Measurements from ENCODE around the gene ZMYND11.
A peak's percentile ranks its signal among the peaks of the same experiment; 100 is the strongest.

ZMYND11 gene

DNA sequence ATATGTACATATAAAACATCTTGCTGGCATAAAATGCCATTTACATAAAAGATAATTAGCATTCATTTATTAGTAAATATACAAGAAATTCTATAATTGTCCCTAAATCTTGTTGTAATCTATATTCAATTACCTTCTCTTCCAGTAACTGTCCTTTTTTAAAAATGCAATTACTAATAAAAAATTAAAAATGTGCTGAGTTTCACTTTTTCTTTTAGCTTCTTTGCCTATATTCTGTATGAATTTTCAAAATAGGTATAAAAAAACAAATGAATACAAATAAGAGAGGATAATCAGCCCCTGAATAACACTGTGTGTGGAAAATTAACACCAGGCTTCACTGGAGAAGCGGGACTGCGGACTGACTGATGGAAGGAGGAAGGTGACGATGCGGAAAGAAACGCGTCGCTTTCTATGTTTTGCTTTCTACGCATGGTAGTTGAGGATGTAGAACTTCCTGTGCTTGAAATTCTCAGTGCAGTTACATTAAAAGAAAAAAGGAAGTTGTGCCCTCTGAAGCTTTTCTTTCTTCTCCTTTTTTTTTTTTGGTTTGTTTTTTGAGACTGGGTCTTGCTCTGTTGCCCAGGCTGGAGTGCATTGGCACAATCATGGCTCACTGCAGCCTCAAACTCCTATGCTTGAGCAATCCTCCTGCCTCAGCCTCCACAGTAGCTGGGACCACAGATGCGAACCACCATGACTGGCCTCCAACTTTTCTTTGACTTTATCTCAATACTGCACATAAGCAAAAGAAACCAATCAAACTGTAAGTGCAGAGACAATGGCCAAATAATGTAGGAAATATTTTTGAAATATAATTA, 7.4 kb upstream of the ZMYND11 start:
- no peak overlapping the region for H2AFZ ChIP-seq (ENCODE audit: low read length)
- H3K79me2 ChIP-seq (ENCODE audit: insufficient read depth, low read length), result peaks cover 2% of the 10 kb centered on the region; the same call in 1 of the 2 replicates
- no peaks in the 10 kb centered on the region for H3K36me3 ChIP-seq (ENCODE audit: insufficient read depth, low read length)
- H4K20me1 ChIP-seq (ENCODE audit: insufficient read depth, low read length, poor library complexity, severe bottlenecking), result no peaks in the 10 kb centered on the region
- H3F3A ChIP-seq (ENCODE audit: low read depth), result 0 out of 2 replicates have a peak, but pooled peaks cover 2% of the 10 kb centered on the region
- H3K4me3 ChIP-seq (ENCODE audit: low read length, poor library complexity, severe bottlenecking), result peak overlapping the region; percentile 53
- peak overlapping the region; percentile 39 for H3K4me2 ChIP-seq (ENCODE audit: low read depth, low read length, poor library complexity, severe bottlenecking)
- TF ChIP-seq, protein P1, sequence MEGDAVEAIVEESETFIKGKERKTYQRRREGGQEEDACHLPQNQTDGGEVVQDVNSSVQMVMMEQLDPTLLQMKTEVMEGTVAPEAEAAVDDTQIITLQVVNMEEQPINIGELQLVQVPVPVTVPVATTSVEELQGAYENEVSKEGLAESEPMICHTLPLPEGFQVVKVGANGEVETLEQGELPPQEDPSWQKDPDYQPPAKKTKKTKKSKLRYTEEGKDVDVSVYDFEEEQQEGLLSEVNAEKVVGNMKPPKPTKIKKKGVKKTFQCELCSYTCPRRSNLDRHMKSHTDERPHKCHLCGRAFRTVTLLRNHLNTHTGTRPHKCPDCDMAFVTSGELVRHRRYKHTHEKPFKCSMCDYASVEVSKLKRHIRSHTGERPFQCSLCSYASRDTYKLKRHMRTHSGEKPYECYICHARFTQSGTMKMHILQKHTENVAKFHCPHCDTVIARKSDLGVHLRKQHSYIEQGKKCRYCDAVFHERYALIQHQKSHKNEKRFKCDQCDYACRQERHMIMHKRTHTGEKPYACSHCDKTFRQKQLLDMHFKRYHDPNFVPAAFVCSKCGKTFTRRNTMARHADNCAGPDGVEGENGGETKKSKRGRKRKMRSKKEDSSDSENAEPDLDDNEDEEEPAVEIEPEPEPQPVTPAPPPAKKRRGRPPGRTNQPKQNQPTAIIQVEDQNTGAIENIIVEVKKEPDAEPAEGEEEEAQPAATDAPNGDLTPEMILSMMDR (conservative IDR thresholded peaks at IDR 0.05; ENCODE audit: low read length), result no peak
- no peak for TF ChIP-seq EZH2phosphoT487 (IDR thresholded peaks at IDR 0.05; ENCODE audit: borderline replicate concordance)
- H3K9me2 ChIP-seq (replicated peaks; ENCODE audit: low read depth, low read length), result no peaks in the 10 kb centered on the region
- peaks cover 4% of the 10 kb centered on the region for H3K4me1 ChIP-seq (ENCODE audit: insufficient read depth, low read length, poor library complexity, severe bottlenecking)
- no peaks in the 10 kb centered on the region for H3K9me3 ChIP-seq (ENCODE audit: insufficient read depth, low read depth, low read length)
- no peak overlapping the region for H3K9ac ChIP-seq (ENCODE audit: low read depth, low read length, poor library complexity, severe bottlenecking)
- H3K27me3 ChIP-seq (ENCODE audit: insufficient read depth, low read length, poor library complexity, severe bottlenecking), result no peaks in the 10 kb centered on the region

DNA sequence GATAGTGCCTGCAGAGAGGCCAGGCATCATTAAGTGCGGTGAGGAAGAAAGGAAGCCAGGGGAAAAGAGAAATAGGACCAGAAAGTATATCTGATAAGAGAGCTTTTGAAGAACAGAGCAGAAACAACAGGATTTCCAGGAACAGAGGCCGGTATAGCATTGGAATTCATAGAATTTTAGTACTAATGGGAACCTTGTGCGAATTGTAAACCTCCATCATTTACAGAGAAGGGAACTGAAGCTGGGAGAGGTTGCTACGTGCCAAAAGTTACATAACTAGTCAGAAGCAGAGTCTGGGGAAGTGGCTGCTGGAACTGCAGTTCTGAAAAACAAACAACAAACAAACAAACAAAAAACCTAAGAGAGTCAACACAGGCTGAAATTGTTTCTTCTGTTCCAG, 5.4 kb upstream of the ZMYND11 start:
- H3F3A ChIP-seq (ENCODE audit: low read depth), result 0 out of 2 replicates have a peak, but pooled peaks cover 2% of the 10 kb centered on the region
- peaks cover 22% of the 10 kb centered on the region for H3K4me1 ChIP-seq (ENCODE audit: insufficient read depth, low read length, poor library complexity, severe bottlenecking)
- no peaks in the 10 kb centered on the region for H4K20me1 ChIP-seq (ENCODE audit: insufficient read depth, low read length, poor library complexity, severe bottlenecking)
- no peaks in the 10 kb centered on the region for H3K9me2 ChIP-seq (replicated peaks; ENCODE audit: low read depth, low read length)
- no peak overlapping the region for H3K4me2 ChIP-seq (ENCODE audit: low read depth, low read length, poor library complexity, severe bottlenecking)
- no peak overlapping the region for H2AFZ ChIP-seq (ENCODE audit: low read length)
- no peaks in the 10 kb centered on the region for H3K27me3 ChIP-seq (ENCODE audit: insufficient read depth, low read length, poor library complexity, severe bottlenecking)
- peaks cover 21% of the 10 kb centered on the region for H3K79me2 ChIP-seq (ENCODE audit: insufficient read depth, low read length)
- no peaks in the 10 kb centered on the region for H3K9me3 ChIP-seq (ENCODE audit: insufficient read depth, low read depth, low read length)
- H3K4me3 ChIP-seq (ENCODE audit: low read length, poor library complexity, severe bottlenecking), result no peak overlapping the region
- no peak overlapping the region for H3K9ac ChIP-seq (ENCODE audit: low read depth, low read length, poor library complexity, severe bottlenecking)
- no peaks in the 10 kb centered on the region for H3K36me3 ChIP-seq (ENCODE audit: insufficient read depth, low read length)
- TF ChIP-seq EZH2phosphoT487 (IDR thresholded peaks at IDR 0.05; ENCODE audit: borderline replicate concordance), result no peak
- TF ChIP-seq, protein P1 (conservative IDR thresholded peaks at IDR 0.05; ENCODE audit: low read length), result no peak

DNA sequence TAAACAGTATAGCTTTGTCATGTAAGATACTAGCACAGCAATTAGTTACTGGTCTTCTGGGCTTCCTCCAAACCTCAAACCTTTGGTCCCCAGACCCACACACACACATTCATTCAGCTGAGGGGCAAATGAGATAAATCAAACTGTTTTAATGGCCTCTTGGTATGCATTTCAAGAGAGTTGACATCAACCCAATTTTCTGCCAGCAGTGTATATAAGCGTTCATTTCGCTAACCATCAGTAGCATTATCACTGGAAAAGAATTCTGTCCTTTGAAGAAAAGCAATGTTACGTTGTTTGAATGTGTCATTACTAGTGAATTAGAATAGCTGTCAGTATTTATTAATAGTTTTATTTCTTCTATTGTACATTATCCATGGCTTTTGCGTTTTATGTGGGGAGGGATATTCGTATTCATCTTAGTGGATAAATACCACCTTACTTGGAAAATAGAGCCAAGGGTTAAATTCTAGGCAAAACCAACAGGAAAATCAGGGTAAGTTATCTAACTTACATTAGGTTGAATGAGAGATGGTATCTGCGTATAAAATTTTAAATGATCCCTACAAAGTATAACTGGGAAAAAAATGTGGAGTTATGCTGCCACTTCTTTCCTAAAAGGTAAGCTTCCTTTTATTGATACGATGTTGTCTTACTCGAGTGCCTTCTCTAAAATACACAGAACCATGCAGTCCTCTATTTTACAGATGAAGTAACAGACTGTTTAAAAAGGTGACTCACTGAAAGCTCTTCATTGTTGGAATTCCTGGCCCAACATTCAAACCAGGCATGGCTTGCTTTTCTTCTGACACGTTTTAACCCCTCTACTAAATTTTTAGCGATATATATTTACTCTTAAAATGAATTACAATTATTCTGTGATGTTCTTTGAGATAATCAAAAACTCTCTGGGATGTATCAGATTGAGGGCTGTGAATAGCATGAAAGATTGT, 2.0 kb upstream of the ZMYND11 start:
- no peak for TF ChIP-seq EZH2phosphoT487 (IDR thresholded peaks at IDR 0.05; ENCODE audit: borderline replicate concordance)
- TF ChIP-seq, protein P1 (conservative IDR thresholded peaks at IDR 0.05; ENCODE audit: low read length), result no peak
- Histone ChIP-seq H3K9me3 (ENCODE audit: insufficient read depth, low read depth, low read length) (no peaks in the 10 kb centered on the region), H3K27me3 (ENCODE audit: insufficient read depth, low read length, poor library complexity, severe bottlenecking) (no peaks in the 10 kb centered on the region), H4K20me1 (ENCODE audit: insufficient read depth, low read length, poor library complexity, severe bottlenecking) (peaks cover 19% of the 10 kb centered on the region), H3K9me2 (replicated peaks; ENCODE audit: low read depth, low read length) (no peaks in the 10 kb centered on the region), H3K9ac (ENCODE audit: low read depth, low read length, poor library complexity, severe bottlenecking) (peak overlapping the region; percentile 83), H3K4me3 (ENCODE audit: low read length, poor library complexity, severe bottlenecking) (peak overlapping the region; percentile 87), H3K4me2 (ENCODE audit: low read depth, low read length, poor library complexity, severe bottlenecking) (peak overlapping the region; percentile 90), H3K36me3 (ENCODE audit: insufficient read depth, low read length) (no peaks in the 10 kb centered on the region), H3K4me1 (ENCODE audit: insufficient read depth, low read length, poor library complexity, severe bottlenecking) (peaks cover 35% of the 10 kb centered on the region), H2AFZ (ENCODE audit: low read length) (no peak overlapping the region), H3K79me2 (ENCODE audit: insufficient read depth, low read length) (peaks cover 44% of the 10 kb centered on the region), H3F3A (ENCODE audit: low read depth) (0 out of 2 replicates have a peak, but pooled peaks cover 2% of the 10 kb centered on the region)

Data from Loucy (cell line).